Measurements from ENCODE around the gene KIF1C. TPM values are rescaled to one million over a fixed set of nuclear protein-coding genes. Genes with fewer than 3 reads are reported as not detected.
A peak's percentile ranks its signal among the peaks of the same experiment; 100 is the strongest.

KIF1C gene
- total RNA-seq, 1 donor from 2014 or later = 97.6 TPM

DNA sequence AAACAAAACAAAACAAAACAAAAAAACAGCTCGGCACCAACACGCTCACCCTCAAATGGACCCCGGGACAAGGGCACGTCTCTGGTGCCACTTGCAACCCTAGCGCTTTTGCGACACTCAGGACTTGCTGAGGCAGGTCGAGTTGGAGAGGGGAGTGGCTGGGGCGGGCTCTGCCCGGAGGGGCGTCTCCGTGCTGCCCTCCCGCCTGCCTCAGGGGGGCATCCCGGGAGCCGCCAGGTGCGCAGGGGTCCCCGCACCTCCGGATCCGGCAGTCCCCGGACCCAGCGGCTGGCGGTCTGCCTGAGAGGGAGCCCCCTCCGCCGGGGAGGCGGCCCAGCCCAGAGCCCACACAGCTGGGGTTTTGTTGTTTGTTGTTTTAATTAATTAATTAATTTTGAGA is 37.6 kb downstream of the KIF1C start, which contains the start of gene SLC52A1:
Gene SLC52A1 (minus strand): TSS at position 112 of the 400 bp plus-strand sequence. CDS start 820 bp downstream, outside the sequence.
- no peak for DNase-seq (ENCODE audit: low read depth)
- Histone ChIP-seq H3K36me3 (ENCODE audit: control insufficient read depth, insufficient read depth, low read length) (no peaks in the 10 kb centered on the region), H3K27me3 (ENCODE audit: control insufficient read depth, insufficient read depth, low read length) (peaks cover 17% of the 10 kb centered on the region), H3K4me3 (ENCODE audit: low read depth, low read length) (peak within 1 kb of the TSS; percentile 7)
- TF ChIP-seq, protein P1, sequence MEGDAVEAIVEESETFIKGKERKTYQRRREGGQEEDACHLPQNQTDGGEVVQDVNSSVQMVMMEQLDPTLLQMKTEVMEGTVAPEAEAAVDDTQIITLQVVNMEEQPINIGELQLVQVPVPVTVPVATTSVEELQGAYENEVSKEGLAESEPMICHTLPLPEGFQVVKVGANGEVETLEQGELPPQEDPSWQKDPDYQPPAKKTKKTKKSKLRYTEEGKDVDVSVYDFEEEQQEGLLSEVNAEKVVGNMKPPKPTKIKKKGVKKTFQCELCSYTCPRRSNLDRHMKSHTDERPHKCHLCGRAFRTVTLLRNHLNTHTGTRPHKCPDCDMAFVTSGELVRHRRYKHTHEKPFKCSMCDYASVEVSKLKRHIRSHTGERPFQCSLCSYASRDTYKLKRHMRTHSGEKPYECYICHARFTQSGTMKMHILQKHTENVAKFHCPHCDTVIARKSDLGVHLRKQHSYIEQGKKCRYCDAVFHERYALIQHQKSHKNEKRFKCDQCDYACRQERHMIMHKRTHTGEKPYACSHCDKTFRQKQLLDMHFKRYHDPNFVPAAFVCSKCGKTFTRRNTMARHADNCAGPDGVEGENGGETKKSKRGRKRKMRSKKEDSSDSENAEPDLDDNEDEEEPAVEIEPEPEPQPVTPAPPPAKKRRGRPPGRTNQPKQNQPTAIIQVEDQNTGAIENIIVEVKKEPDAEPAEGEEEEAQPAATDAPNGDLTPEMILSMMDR (IDR thresholded peaks at IDR 0.05; ENCODE audit: insufficient read depth, low read length, poor library complexity, severe bottlenecking) = no peak

DNA sequence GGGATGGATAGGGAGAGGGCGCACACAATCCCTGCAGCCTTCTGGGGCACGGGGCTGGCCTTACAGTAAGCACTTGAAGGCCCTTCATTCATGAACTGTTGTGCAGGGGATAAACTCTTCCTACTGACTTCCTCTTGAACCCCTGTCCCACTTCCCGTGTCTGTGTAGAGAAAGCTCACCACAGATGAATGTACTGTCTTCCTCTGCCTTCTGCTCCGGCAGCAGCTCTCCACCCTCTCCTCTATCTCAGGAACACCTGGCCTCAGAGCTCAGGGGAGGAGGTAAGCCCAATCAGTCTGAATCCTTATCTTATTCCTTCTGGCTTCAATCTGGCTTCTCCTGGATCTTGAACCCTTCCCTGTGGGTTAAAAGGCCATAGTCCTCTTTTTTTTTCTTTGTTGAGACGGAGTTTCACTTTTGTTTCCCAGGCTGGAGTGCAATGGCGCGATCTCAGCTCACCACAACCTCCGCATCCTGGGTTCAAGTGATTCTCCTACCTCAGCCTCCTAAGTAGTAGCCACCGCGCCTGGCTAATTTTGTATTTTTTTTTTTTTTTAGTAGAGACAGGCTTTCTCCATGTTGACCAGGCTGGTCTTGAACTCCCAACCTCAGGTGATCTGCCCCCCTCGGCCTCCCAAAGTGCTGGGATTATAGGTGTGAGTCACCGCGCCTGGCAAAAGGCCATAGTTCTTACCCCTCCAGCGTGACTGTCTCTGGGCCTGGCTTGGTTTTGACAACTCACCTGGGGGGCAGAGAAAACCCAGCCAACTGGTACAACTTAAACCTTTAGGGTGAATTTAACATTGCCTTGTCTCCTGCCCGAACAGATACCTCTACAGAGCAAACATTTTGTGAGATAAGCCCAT is 44.6 kb downstream of the KIF1C start:
- TF ChIP-seq, protein P1 (IDR thresholded peaks at IDR 0.05; ENCODE audit: insufficient read depth, low read length, poor library complexity, severe bottlenecking) = no peak
- no peak for DNase-seq (ENCODE audit: low read depth)
- Histone ChIP-seq H3K36me3 (ENCODE audit: control insufficient read depth, insufficient read depth, low read length) (no peaks in the 10 kb centered on the region), H3K27me3 (ENCODE audit: control insufficient read depth, insufficient read depth, low read length) (no peaks in the 10 kb centered on the region), H3K4me3 (ENCODE audit: low read depth, low read length) (no peak overlapping the region)

DNA sequence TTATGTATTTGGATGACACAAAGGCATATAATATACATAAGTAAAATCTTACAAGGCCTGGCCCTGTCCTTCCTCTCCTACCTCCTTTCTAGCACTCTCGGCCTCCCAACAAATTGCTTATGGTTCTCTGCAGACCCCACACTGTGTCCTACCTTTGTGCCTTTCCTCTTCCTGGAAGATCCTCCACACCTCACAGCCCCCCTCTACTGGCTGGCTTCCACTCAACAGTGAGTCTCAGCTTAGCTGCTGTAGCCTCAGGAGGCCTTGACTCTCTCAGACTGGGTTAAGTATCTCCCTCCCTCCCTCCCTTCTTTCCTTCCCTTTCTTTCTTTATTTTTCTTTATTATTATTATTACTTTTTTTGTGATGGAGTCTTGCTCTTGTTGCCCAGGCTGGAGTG is 45.8 kb downstream of the KIF1C start:
- TF ChIP-seq, protein P1 (IDR thresholded peaks at IDR 0.05; ENCODE audit: insufficient read depth, low read length, poor library complexity, severe bottlenecking) = no peak
- DNase-seq (ENCODE audit: low read depth) = no peak
- H3K4me3 ChIP-seq (ENCODE audit: low read depth, low read length) = no peak overlapping the region
- H3K27me3 ChIP-seq (ENCODE audit: control insufficient read depth, insufficient read depth, low read length) = no peaks in the 10 kb centered on the region
- H3K36me3 ChIP-seq (ENCODE audit: control insufficient read depth, insufficient read depth, low read length) = no peaks in the 10 kb centered on the region

DNA sequence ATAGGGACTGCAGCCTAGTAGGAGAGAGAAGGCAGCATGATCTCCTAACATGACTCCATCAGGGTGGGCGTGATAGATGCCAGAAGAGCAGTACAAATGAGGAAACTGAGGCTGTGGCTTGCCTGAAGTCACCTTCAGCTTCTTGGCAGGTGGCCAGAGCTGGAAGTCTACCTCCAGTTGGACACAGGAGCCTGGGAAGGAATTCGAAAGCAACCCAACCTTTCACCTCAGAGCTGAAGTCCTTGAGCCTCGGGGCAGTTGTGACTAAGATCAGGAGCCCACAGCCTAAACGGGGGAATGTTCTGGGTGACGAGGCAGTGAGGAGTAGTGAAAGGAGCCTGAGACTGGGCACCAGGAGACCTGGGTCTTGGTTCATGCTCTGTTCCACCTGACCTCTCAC is 46.9 kb downstream of the KIF1C start:
- Histone ChIP-seq H3K27me3 (ENCODE audit: control insufficient read depth, insufficient read depth, low read length) (no peaks in the 10 kb centered on the region), H3K36me3 (ENCODE audit: control insufficient read depth, insufficient read depth, low read length) (no peaks in the 10 kb centered on the region), H3K4me3 (ENCODE audit: low read depth, low read length) (no peak overlapping the region)
- TF ChIP-seq, protein P1 (IDR thresholded peaks at IDR 0.05; ENCODE audit: insufficient read depth, low read length, poor library complexity, severe bottlenecking) = no peak
- no peak for DNase-seq (ENCODE audit: low read depth)

DNA sequence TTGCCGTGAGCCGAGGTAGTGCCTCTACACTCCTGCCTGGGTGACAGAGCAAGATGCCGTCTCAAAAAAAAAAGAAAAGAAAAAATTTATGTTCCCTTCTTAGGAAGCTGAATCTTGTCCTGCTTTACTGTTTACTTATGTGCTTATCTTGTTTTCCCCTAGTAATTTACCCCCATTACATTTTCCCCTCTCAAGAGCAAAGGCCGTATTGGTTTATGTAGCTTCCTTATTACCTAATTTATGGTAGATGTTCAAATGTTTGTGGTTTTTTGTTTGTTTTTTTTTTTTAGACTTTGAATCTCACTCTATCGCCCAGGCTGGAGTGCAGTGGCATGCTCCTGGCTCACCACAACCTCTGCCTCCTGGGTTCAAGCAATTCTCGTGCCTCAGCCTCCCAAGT is 47.7 kb downstream of the KIF1C start:
- Histone ChIP-seq H3K27me3 (ENCODE audit: control insufficient read depth, insufficient read depth, low read length) (no peaks in the 10 kb centered on the region), H3K4me3 (ENCODE audit: low read depth, low read length) (no peak overlapping the region), H3K36me3 (ENCODE audit: control insufficient read depth, insufficient read depth, low read length) (no peaks in the 10 kb centered on the region)
- no peak for DNase-seq (ENCODE audit: low read depth)
- TF ChIP-seq, protein P1 (IDR thresholded peaks at IDR 0.05; ENCODE audit: insufficient read depth, low read length, poor library complexity, severe bottlenecking) = no peak

Data from kidney epithelial cell (primary cell).